Left cardiac atrium (tissue), 4 donors: Measurements from ENCODE around the gene ABLIM1. TPM values are rescaled to one million over a fixed set of nuclear protein-coding genes. Genes with fewer than 3 reads are reported as not detected.

Source experiments
- ATAC-seq, 2 donors: fragments of 200-7000 bp; cut with Tn5 transposase; one replicate each; pipeline ENCODE4 v1.9.1; 2020; ENCODE audit warnings: mild to moderate bottlenecking in 2 of 2, moderate library complexity in 2 of 2
- DNase-seq: peaks from one replicate; pipeline ENCODE4 v3.0.0-alpha.2; 2020
- intact Hi-C, 2 donors: fragments of 100-400 bp; cut with DNase I; formaldehyde crosslinking; loops; one replicate each; pipeline versions ENCODE4 v1.14.1 to v1.15.1; 2022 to 2023
- total RNA-seq, 2 donors: library from RNA; stranded (reverse); fragmentation: NEBNext Ultra II Directional; extraction: Animal tissue kit (Norgen Biotek cat#: 25700); gene quantifications; one replicate each; pipeline ENCODE4 v1.2.1, GENCODE V29; 2021
- donor health status: DM: no; HTN: yes; CAD: no.
- donor health status: DM: no; HTN: yes; CAD: no; lungs with severe emphysema.
- donor health status: DM: yes; HTN: yes; CAD: no.
- donor health status: Dilated cardiomyopathy.

The ABLIM1 gene
- total RNA-seq, 2 donors from 2014 or later, result 292 to 305 TPM

DNA sequence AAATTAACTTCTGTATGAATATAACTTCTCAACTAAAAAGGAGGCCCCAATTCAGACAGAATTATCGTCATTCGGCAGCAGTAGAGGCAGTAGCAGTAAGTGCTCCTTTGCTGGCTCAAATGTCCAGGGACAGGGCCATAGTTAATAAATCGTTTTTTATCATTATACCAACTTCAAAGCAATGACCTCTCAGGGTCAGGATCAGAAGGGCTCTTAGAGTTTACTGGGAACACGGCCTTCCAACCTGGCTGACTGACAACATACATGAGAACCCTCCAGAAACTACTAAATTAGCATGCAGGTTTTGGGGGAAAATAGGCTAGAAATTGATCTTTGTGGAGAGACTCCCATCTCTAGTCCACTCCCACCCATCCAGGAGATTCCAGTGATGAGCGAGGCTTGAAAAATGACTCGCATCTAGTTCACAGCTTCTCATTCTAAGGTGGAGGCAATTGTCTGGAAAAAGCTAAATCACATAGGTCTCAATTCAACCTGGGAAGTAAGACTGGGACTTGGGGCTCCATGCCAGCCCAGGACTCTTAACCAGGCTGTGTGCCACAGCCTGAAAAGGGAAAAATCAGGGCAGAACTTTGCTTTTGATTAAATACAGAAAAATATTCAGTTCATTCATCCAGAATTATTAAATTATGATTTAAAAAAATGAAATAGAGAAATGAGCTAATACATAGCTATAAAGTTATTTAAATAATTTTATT, 84.6 kb downstream of the ABLIM1 start:
- ATAC-seq (no peak), DNase-seq (no peak)
- intact Hi-C loops, result loop anchor here in 1 of 2 donors (5.0 kb wide), 1 partner anchor 34 kb away; no protein-coding TSS in a partner anchor

DNA sequence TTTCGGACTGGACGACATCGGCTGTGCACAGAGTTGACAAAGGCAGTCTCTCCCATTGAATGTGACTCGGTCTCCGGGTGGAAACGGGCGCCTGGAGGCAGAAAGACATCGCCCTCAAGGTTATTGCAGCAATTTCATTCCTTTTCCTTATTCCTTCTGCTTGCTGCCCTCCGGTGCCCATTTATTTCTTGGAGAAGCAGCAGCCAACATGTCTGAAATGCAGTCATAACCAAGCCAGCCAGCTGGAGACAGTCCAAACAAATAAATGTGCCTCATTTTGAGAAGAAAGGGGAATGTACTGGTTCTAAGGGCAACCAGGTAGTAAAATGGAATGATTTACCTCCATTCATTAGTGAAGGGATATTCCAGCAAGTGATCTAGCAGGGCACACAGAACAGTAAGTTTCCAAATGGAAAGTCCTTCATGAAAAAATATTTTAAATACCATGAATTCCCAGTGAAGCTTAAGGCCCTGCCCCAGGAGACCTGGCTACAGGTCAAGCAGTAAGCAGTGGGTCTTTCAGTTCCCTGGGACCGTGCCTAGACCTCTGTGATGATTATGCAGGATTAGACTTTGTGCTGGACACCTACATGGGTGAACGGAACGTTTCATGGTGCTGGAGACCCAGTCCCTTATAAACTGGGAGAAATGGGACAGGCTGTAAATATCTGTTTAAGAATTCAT, 86.6 kb downstream of the ABLIM1 start:
- no peak for ATAC-seq
- intact Hi-C loops, result loop anchor here in 1 of 2 donors (5.0 kb wide), 1 partner anchor 36 kb away; no protein-coding TSS in a partner anchor

GRCh38 chr10:114566064-114566463, 92.0 kb downstream of the ABLIM1 start:
- intact Hi-C loops, result no loop called here
- DNase-seq (no peak), ATAC-seq (no peak)

More for the DNA sequence above, 86.6 kb downstream of the ABLIM1 start:
- DNase-seq, result no peak

DNA sequence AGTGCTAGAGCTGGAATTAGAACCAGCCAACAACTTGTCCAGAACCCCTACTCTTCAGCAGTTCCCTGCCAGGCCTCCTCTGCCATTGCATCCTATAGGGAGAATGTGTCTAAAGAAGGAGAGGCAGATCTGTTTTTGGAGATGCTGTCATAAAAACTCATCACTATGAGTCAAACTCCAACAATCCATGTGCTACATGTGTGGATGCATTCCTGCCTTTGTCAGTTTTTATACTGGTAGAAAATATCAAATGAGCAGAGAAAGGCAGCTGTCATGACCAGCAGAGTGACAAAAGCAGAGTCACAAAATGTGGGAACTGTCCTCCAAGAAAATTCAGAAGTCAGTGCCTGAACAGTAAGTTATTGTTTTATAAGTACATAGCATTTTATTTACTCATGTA, 93.0 kb downstream of the ABLIM1 start:
- ATAC-seq, result peak in 1 of 2 donors; percentile 21
- intact Hi-C loops, result no loop called here
- DNase-seq, result no peak

GRCh38 chr10:114561008-114561523, 97.0 kb downstream of the ABLIM1 start:
- intact Hi-C loops, result no loop called here
- no peak for ATAC-seq
- no peak for DNase-seq

GRCh38 chr10:114560144-114560543, 97.9 kb downstream of the ABLIM1 start:
- no peak for DNase-seq
- intact Hi-C loops, result no loop called here
- ATAC-seq, result no peak

DNA sequence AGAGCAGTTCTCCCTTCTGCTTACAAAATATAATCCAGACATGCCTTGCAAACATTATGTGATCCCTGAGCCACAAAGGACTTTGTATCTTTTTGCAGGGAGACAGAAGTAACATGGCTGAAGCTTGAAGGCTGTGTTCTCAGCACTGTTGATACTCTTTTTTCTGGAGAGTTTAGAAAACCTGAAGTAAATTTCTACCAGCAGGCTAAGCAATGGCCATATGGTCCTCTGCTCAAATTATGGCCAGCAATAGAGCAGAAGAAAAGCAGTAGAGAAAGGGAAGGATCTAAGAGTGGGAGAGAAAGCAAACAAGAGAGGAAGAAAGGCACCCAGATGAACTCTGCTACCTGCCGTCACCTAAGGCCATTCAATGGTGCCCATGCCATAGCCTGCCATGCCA, 98.4 kb downstream of the ABLIM1 start:
- DNase-seq (no peak), ATAC-seq (no peak)
- intact Hi-C loops, result no loop called here

GRCh38 chr10:114557854-114558253, 100.2 kb downstream of the ABLIM1 start:
- DNase-seq (no peak), ATAC-seq (no peak)
- intact Hi-C loops, result no loop called here

GRCh38 chr10:114556236-114557122, 101.6 kb downstream of the ABLIM1 start:
- DNase-seq, result no peak
- intact Hi-C loops, result no loop called here
- ATAC-seq, result peak in 1 of 2 donors; percentile 24

DNA sequence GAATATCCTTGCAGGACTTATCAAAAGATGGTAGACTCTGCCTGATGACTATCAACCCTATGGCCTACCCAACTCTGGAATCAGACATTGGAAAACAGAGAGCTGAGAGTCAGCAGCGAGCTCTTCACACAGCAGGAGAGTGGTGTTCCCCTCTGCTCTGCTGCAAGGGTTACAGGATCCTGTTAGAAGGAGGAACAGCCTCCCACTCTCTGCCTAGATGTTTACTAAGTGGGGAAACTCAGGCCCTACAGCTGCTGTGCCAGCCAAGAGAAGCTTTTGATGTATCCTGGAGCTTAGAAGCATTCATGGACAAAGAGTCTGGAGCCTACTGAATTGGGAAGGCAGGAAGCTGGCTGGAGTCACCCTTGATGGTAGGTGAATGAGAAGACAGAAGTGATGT, 104.6 kb downstream of the ABLIM1 start:
- ATAC-seq (no peak), DNase-seq (no peak)
- intact Hi-C loops, result loop anchor here in 1 of 2 donors (5.0 kb wide), 1 partner anchor 74 kb away; no protein-coding TSS in a partner anchor

DNA sequence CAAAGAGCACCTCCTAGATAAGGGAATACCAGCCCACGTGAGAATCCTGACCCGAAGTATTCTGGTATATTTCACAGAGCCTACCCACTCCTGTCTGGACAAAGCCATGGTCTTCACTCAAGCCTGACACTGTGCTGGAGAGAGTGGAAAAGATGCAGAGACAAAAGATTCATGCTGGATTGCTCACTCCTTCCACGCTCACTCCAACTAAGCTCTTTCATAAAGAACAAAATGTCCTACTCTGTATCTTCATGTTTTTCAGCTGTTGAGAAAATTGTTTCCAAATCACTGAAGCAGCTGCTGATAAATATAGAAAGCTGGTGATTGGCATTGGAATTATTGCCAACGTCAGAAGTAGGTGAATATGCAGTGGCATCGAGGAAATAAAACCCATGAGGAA, 106.0 kb downstream of the ABLIM1 start:
- intact Hi-C loops, result loop anchor here in 1 of 2 donors (5.0 kb wide), 1 partner anchor 75 kb away; no protein-coding TSS in a partner anchor
- no peak for DNase-seq
- peak in 1 of 2 donors; percentile 45 for ATAC-seq

DNA sequence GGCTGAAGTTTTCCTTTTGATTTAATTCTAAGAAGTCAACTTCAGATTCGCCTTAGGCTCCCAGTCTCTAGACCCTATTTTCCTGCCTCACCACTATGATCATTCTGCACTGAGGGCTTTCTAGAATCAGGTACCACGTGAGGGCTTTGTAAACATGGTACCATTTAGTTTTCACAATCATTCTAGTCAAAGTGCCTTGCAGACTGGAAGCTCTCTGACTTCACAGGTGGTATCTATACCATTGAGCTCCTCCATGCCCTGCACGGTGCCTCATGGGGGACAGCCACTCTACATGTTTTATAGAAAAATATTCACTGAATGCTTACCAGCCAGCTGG, 106.5 kb downstream of the ABLIM1 start:
- intact Hi-C loops, result loop anchor here in 1 of 2 donors (2.0 to 5.0 kb wide), 2 partner anchors 76 to 151 kb away; no protein-coding TSS in a partner anchor
- ATAC-seq (no peak), DNase-seq (no peak)

DNA sequence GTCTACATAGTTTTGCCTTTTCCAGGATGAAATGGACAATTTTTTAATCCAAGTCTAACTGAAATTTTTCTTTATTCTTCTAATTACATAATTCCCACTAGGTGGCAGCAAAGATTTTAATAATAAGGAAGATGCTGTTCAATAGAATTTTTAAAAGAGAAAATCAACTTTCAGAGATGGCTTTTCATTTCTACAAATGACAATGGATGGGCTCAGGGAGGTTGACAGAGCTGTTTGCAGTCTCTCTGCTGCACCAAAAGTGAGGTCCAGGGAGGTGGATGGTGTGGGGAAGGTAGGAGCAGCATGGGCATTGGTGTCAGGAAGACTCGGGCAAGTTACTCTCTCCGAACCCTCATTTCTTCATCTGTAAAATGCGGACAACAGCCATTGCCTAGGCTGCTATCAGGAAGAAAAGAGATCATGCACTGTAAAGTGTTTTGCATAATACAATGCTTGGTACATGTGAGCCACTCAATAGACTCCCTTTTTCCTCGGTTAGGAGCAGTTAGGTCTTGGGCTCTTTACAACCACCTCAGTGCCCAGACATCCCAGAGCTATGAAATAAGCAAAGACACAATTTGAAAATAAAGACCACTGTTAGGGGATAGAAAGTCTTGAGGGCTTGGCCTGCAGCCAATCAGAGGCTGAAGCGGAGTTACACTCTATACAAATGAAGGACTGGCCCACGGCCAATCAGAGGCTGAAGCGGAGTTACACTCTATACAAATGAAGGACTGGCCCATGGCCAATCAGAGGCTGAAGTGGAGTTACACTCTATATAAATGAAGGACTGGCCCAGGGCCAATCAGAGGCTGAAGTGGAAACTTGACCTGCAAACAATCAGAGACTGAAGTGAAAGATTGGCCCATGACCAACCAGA, 107.1 kb downstream of the ABLIM1 start:
- peak; percentile 17 to 51 for ATAC-seq
- intact Hi-C loops, result loop anchor here in 1 of 2 donors (2.0 to 5.0 kb wide), 2 partner anchors 76 to 152 kb away; no protein-coding TSS in a partner anchor

DNA sequence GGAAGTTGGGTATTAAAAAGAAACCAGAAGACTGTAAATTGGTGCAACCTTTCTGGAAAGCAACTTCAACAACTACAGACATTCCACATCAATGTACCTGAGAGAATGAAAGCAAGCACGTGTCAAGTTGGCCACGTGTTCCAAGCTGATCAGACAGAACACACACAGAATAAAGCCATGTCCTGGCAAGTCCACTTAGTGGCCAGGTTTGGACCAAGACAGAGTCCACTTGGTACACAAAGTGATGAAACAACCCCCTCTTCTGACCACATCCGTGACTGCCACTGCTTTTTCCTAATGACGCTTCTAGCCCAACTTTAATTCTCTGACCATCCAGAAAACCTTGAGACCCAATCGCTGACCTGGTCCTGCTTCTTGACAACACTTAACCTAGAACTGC, 109.4 kb downstream of the ABLIM1 start:
- DNase-seq (peak; percentile 48), ATAC-seq (peak; percentile 38 to 53)
- intact Hi-C loops, result loop anchor here in 1 of 2 donors (5.0 to 10.0 kb wide), 2 partner anchors 76 to 236 kb away; no protein-coding TSS in a partner anchor

More for the DNA sequence above, 107.1 kb downstream of the ABLIM1 start:
- peak; percentile 79 for DNase-seq

DNA sequence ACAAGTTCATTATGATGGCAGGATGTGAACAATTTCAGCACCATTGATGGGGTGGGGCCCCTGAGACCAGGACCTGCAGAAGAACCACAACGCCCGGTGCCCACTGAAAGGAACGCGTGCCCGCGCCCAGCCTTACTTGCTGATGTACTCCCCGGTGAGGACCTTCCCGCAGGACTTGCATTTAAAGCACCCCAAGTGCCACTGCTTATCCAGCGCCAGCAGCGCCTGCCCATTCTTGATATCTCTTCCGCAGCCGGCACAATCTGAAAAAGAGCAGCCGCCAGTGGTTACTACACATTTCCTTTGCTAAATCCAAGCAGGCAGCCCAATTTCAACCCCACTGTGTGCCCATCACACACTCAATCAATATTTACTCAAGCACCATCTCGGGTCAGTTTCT, 110.6 kb downstream of the ABLIM1 start:
- intact Hi-C loops, result loop anchor here (2.0 to 10.0 kb wide), 3 partner anchors 75 to 237 kb away; no protein-coding TSS in a partner anchor
- ATAC-seq (no peak), DNase-seq (peak; percentile 42)

- DNase-seq (no peak), ATAC-seq (no peak)
- intact Hi-C loops, result loop anchor here (2.0 to 10.0 kb wide), 3 partner anchors 74 to 238 kb away; no protein-coding TSS in a partner anchor
These were observed 111.0 kb downstream of the ABLIM1 start for GRCh38 chr10:114547056-114547455.

- ATAC-seq (no peak), DNase-seq (no peak)
- intact Hi-C loops, result loop anchor here (2.0 to 10.0 kb wide), 3 partner anchors 73 to 239 kb away; no protein-coding TSS in a partner anchor
These were observed 112.3 kb downstream of the ABLIM1 start for GRCh38 chr10:114545819-114546218.

- ATAC-seq, result no peak
- intact Hi-C loops, result loop anchor here in 1 of 2 donors (5.0 to 10.0 kb wide), 2 partner anchors 73 to 240 kb away; no protein-coding TSS in a partner anchor
- DNase-seq, result no peak
These were observed 113.0 kb downstream of the ABLIM1 start for GRCh38 chr10:114545071-114545470.
